Left kidney (tissue), 2 donors: ENCODE data around the gene ELAVL3. TPM values are rescaled to one million over a fixed set of nuclear protein-coding genes. Genes with fewer than 3 reads are reported as not detected.
"Not testable (repeated sequence)": the region's sequence is repeated elsewhere in the genome, so short reads cannot be mapped to it uniquely, and the experiment has no call there.

ENCODE experiments used
- DNase-seq: peaks from one replicate; pipeline ENCODE4 v3.0.0-alpha.2; 2013
- polyA plus RNA-seq: library from polyadenylated mRNA; unstranded; fragments of 120-200 nt; gene quantifications from one replicate; pipeline ENCODE4 v1.2.1, GENCODE V29; 2013; ENCODE audit not compliant: insufficient read length

The ELAVL3 gene
- polyA plus RNA-seq, 1 donor = 0.05 TPM

DNA sequence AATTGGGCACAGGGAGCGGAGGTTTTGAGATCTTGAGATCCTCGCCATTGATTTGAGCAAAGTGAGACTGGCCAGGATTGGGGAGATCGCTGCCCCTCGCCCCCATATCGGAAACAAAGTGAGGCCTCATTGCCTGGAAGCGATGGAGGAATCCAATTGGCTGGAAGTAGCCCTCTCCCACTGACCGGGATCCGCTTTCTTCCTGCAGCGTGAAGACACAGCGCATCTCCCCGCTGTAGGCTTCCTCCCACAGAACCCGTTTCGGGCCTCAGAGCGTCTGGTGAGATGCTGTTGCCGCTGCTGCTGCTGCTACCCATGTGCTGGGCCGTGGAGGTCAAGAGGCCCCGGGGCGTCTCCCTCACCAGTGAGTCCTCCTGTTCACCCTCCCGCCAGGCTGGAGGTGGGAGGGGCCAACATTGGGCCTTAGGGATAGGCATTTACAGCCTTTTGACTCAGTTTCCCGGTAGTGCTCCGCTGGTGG, 45.0 kb downstream of the ELAVL3 start:
- no peak for DNase-seq

- peak; percentile 100 for DNase-seq
Observed at GRCh38 chr19:11435057-11435832, 45.6 kb downstream of the ELAVL3 start, which contains the start of the genes ODAD3 and PRKCSH. ODAD3 (minus strand) TSS chr19:11435121; CDS start chr19:11435016, 105 bp downstream. PRKCSH (plus strand) TSS chr19:11435635; CDS start chr19:11436118, 483 bp downstream.

DNA sequence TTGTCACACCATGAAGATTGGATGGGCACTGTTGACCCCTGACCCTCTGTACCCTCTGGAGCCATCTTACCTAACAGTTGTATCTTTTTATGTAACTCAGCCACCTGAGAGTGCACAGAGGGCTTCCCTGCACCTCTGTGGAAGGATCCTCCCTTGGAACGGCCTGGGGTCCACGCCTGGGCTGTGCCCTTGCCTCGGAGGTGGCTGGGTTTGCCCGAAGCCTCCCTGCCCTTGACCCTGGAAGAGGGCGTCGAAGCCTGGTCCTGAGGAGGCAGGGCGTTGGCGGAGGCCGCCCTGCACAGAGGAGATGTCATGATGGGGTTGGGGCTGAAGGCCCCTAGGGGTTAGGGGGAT, 46.2 kb downstream of the ELAVL3 start:
- DNase-seq = no peak

GRCh38 chr19:11433526-11433925, 47.3 kb downstream of the ELAVL3 start:
- DNase-seq = not testable (repeated sequence)

DNA sequence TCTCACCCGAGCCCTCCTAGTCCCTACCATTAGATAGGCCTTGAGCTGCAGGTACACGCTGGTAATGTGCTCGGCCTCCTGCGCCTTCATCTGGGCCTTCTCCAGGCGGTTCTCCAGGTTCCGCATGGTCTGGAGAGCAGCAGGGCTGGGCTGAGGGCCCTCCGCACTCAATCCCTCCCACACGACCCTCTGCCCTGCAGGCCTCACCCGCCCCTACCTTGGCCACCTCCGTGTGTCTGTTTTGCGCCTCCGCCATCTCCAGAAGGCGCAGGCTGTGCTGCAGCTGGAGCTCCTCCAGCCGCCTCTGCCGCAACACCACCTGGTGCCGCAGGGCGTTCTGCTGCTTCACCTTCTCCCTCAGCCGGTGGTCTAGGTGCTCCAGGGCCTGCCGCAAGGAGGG, 54.2 kb downstream of the ELAVL3 start:
- no peak for DNase-seq

DNA sequence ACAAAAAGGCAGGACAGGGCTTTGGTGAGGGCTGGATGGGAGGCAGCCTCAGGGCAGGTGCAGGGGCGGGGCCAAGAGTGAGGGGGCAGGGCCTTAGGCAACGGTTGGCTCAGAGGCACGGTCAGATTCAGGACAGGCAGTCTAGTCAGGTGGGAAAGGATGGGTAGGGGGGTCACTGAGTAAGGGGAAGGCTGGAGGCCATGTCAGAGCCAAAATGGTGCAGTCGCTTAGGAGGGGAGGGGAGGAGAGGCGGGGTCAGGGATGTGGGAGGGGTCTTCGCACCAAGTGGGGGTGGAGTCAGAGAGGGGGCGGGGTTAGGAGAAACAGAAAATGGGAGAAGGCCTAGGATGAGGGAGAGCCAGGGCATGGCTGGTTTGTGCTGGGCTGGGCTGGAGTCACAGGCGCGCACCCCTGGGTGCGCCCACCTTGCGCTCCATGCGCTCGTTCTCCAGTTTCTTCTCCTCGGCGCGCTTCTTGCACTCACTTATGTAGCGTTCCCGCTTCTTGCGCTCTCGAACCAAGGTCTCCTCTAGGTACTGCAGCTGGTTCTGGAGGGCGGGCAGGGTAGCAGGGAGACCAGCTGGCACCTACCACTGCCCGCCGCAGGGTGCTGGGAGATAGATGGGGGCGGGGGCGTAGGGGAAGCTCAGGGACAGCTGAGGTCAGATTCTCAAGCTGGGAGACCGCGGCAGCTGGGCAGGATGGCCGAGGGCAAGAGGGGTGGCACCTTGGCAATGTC, 55.0 kb downstream of the ELAVL3 start:
- DNase-seq = no peak

DNA sequence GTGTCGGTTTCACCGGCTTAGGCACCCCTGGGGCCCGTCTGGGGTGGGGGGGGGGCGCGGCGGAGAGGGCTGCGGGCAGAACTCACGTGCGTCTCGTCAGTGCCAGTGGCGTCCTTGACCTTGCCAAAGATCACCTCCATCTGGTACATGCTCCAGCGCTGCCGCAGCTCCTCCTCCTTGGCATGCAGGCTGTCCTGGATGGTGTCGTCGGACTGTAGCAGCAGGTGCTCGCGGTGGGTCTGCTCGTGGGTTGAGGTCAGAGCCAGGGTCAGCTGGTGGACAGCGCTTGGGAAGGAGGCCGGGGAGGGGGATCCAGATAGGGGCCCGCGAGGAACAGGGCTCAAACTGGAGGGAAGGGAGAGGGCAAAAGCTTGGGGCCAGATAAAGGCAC, 57.1 kb downstream of the ELAVL3 start:
- no peak for DNase-seq

DNA sequence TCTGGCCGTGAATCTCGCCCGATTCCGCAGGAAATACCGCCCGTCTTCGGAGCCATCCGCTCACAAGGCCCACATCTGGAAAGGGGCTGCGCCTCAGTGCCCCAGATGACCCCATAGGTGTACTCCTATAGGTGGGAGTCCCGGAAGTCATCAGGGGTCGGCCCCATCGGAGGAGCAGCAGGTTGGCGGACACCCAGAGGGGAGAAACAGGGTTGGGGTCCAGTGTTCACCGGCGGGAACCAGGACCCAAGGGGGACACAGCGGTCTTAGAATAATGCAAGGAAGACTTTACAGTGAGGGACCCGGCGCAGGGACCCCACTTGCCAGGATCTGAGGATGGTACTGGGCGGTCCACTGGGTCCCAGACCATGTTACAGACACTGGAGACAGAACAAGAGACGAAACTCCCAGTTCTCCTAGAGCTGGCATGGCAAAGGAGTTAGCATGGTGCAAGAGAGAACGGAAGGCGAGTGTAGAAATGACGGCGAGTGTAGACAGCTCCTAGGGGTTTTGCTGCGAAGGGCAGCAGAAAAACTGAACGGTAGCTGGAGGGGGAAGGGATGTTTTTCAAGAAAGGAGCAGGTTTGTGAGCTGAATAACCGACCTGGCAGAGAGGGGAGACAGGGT, 57.6 kb downstream of the ELAVL3 start:
- no peak for DNase-seq

- DNase-seq = no peak
Observed at GRCh38 chr19:11422163-11423065, 58.4 kb downstream of the ELAVL3 start.

DNA sequence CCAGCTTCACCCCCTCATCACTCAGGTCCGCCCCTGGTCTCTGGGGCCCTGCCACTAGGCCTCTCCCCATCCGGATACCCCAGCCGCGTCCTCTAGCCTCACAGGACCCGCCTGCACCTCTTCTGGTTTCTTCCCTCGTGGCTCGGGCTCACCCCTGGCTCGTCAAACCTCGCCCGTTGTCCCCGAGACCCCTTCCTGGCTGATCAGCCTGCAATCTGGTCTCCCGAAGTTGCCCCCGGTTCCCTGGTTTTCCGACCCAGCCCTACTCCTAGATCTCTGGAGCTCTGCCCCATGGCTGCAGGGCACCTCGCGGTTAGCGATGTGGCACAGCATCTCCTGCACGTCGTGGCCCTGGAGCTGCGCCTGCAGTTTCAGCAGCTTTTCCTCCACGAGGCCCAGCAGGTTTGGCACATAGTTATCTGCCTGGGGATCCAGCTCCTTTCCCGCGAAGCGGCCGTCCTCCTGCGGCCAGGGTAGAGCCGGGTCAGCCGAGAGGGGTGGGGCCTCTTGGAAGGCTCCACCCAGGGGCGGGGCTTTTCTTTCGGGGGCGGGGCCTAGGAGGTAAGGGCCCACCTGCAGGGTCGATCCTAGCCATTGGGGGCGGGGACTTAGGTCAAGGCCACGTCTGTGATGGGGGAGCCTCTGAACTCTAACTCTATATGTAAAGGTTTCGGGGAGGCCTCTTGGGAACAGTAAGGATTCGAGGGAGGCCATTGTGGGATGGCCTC, 59.3 kb downstream of the ELAVL3 start:
- DNase-seq = no peak

DNA sequence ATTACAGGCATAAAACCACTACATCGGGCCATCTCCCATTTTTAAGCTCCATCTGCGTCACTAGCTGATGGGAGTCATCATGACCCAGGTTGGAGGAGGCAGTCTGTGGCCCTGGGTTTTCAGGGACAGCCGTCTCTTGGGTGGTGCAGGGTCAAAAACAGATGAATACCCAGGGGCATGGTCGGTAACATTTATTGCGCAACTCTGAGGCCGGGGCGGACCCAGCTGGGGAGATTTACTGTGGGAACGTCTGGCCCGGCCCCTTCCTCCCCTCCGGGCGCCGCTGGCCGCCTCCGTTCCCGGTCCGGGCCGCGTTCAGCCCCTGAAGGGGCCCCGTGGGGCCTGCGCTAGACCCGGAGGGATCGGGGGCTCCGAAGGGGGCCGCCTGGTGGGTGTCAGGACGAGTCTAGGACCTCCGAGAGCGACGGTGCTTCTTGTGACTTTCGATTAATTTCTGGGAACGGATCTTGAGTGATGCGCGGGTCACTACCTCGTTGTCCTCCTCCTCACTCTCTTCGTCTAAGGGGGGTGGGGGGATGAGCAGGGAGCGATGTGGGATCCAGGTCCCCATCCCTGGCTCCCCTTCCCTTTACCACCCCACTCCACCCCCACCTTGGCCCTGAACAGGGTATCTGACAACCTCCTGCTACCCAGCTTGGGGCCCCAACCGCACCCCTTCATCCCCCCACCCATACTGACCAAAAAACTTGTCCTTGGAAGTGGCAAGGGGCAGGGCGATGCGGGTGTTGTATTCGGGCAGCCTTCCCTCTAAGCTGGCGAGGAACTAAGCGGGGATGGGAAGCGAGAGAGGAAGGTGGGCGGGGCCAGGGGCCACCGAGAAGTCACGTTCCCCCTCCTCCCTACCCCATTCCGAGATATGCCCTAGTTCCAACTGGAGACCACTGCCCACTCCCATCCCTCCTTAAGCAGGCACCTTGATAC, 60.1 kb downstream of the ELAVL3 start:
- peak; percentile 48 for DNase-seq

GRCh38 chr19:11418549-11419506, 62.0 kb downstream of the ELAVL3 start, which contains the start of gene RGL3:
RGL3 (minus strand) TSS chr19:11419314; CDS start chr19:11419278, 36 bp downstream.
- peak; percentile 56 for DNase-seq

DNA sequence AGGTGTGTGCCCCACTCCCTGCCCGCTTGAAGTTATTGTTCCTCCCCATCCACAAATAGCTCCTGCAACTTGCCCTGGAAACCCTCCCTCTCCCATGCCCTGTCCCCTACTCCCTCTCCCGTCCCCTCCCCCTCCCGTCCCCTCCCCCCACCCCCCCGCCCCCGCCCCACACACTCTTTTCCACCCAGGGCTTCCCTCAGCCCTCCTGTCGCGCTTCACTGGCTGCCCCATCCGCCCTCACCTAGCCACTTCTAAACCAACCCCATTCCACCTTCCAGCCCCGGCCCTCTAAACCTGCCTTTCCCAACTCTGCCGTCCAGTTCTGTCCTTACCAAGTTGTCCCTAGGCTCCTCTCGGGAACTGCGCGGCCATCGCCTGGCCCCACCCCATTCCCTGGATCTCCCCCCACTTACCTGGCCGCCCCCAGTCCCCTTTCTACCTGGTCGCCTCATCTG, 62.7 kb downstream of the ELAVL3 start:
- no peak for DNase-seq

DNA sequence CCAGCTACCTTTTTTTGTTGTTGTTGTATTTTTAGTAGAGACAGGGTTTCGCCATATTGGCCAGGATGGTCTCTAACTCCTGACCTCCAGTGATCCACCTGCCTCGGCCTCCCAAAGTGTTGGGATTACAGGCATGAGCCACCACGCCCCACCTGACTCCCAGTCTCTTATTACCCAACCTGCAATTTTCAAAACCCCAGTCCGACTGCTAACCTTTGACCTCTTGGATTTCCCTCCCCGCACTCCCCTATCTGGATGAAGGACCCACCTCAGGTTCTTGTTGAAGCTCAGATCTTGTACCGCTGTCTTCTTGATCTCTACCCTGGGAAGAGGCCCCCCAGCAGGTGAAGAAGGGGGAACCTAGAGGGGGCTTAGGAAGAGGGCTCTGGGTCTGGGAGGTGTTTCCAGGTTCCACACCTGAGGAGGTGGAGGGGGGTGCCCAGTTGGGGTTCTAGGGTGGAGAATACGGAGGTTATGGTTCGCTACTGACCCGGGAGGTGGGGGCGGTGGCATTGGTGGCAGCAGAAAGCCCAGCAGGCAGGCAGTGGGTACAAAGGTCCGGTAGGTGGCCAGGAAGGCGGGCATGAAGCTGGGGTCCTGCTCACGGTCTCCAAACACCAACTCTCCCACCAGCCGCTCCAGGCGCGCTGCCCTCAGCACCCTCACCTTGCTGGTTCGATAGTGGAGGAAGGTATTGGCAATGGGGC, 64.3 kb downstream of the ELAVL3 start:
- DNase-seq = no peak

DNA sequence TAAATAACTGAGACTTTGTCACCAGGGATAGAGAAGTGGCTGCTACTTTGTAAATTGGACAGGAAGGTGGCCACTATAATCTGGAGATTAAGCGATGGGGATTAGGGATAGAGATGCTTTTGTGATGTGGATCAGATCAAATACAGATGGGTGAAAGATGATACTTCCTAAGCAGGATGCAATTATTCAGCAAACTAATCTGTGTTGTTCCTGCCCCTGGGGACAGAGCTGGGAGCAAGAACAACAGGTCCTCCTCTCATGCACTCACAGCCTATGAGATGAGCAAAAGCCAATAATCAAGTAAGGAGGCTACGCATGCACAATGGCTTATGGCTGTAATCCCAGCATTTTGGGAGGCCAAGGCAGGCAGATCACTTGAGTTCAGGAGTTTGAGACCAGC, 66.3 kb downstream of the ELAVL3 start:
- no peak for DNase-seq

DNA sequence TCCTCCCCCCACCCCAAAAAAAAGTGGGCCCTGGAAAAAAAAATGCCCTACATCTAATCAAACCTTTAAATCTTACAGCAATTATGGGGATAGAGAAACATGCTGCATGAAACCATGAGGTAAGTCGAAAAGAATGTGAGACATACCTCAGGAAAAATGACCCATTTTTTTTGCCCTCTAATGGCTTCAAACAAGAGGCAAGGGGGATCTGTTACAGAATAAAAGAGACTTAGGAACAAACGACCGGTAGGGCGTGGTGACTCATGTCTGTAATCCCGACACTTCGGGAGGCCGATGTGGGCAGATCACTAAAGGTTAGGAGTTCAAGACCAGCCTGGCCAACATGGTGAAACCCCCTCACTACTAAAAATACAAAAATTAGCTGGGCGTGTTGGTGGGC, 70.2 kb downstream of the ELAVL3 start:
- no peak for DNase-seq

DNA sequence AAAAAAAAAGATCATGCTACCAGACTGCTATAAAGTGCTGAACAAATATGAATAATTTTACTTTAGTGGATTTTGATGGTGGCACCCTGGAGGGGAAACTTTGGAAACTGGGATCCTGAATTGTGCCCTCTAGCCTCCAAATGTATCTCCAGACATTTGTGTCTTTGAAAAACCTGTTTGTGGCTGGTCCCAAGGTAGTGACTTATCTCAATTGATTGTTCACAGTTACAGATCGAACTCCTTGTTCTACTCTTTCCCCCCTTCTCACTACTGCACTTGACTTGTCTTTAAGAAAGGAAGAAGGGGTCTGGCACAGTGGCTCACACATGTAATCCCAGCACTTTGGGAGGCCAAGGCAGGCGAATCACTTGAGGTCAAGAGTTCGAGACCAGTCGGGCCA, 72.3 kb downstream of the ELAVL3 start:
- no peak for DNase-seq
